ENCODE results near the gene USP3. TPM values are rescaled to one million over a fixed set of nuclear protein-coding genes. Genes with fewer than 3 reads are reported as not detected.

USP3 gene
- total RNA-seq, 2 donors from 2014 or later, result 57.6 to 74.2 TPM

GRCh38 chr15:63478243-63478642 lies 26.1 kb upstream of the USP3 start:
- Histone ChIP-seq H3K4me1 (peaks cover 12% of the 10 kb centered on the region), H3K9ac (ENCODE audit: low read depth in 2 of 2, low read length in 2 of 2) (no peak overlapping the region), H3K4me3 (no peak overlapping the region), H3K27ac (no peak overlapping the region), H3K36me3 (no peaks in the 10 kb centered on the region), H3K27me3 (no peaks in the 10 kb centered on the region), H3K9me3 (no peaks in the 10 kb centered on the region)
- TF ChIP-seq CTCF (IDR thresholded peaks at IDR 0.05), result no peak
- intact Hi-C loops (cut with DNase I), result no loop called here
- no peak for DNase-seq

DNA sequence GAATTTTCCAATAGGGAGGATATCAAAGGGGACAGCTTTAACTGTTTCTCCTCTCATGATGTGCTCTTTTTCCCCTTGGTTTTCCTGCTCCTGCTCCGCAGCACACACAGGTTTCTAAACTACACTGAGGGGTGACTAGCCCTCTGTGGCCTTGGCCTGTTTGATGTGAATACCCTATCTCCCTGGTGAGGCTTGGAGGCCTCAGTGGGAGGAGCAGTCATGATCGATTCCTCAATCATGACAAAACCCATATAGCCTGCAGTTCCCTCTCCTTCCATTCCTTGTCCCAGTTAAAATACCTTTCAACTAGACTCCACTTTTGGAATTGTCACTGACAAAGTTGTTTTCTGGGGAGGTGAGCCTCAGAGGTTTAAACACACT lies 24.0 kb upstream of the USP3 start:
- Histone ChIP-seq H3K36me3 (no peaks in the 10 kb centered on the region), H3K27me3 (no peaks in the 10 kb centered on the region), H3K4me3 (no peak overlapping the region), H3K27ac (peak overlapping the region; percentile 41), H3K4me1 (peaks cover 4% of the 10 kb centered on the region), H3K9me3 (no peaks in the 10 kb centered on the region), H3K9ac (ENCODE audit: low read depth in 2 of 2, low read length in 2 of 2) (no peak overlapping the region)
- TF ChIP-seq CTCF (IDR thresholded peaks at IDR 0.05), result no peak
- intact Hi-C loops (cut with DNase I), result no loop called here
- DNase-seq, result no peak

GRCh38 chr15:63481105-63481810 lies 23.1 kb upstream of the USP3 start:
- Histone ChIP-seq H3K9ac (ENCODE audit: low read depth in 2 of 2, low read length in 2 of 2) (no peak overlapping the region), H3K4me3 (no peak overlapping the region), H3K9me3 (no peaks in the 10 kb centered on the region), H3K4me1 (peaks cover 4% of the 10 kb centered on the region), H3K36me3 (no peaks in the 10 kb centered on the region), H3K27me3 (no peaks in the 10 kb centered on the region), H3K27ac (no peak overlapping the region)
- intact Hi-C loops (cut with DNase I), result no loop called here
- TF ChIP-seq CTCF (IDR thresholded peaks at IDR 0.05), result no peak
- DNase-seq, result no peak

DNA sequence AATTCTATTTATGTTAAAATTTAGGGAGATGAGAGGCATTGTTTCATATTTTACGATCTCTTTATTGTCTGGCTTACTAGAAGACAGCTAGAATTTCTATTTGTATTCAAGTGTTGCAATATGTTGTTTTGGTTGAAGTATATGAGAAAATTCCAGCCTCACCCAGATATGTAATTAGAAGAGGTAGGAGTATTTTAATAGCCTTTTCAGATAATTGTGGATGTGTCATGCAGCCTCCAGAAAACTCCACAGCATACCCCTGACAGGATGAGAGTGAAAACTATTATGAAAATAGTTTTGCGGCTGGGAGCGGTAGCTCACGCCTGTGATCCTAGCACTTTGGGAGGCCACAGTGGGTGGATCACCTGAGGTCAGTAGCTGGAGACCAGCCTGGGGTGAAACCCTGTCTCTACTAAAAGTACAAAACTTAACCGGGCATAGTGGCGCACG lies 21.5 kb upstream of the USP3 start:
- intact Hi-C loops (cut with DNase I), result no loop called here
- no peak for DNase-seq
- TF ChIP-seq CTCF (IDR thresholded peaks at IDR 0.05), result no peak
- Histone ChIP-seq H3K9me3 (no peaks in the 10 kb centered on the region), H3K4me1 (peaks cover 4% of the 10 kb centered on the region), H3K9ac (ENCODE audit: low read depth in 2 of 2, low read length in 2 of 2) (no peak overlapping the region), H3K27me3 (no peaks in the 10 kb centered on the region), H3K27ac (peak overlapping the region; percentile 38), H3K4me3 (no peak overlapping the region), H3K36me3 (no peaks in the 10 kb centered on the region)

DNA sequence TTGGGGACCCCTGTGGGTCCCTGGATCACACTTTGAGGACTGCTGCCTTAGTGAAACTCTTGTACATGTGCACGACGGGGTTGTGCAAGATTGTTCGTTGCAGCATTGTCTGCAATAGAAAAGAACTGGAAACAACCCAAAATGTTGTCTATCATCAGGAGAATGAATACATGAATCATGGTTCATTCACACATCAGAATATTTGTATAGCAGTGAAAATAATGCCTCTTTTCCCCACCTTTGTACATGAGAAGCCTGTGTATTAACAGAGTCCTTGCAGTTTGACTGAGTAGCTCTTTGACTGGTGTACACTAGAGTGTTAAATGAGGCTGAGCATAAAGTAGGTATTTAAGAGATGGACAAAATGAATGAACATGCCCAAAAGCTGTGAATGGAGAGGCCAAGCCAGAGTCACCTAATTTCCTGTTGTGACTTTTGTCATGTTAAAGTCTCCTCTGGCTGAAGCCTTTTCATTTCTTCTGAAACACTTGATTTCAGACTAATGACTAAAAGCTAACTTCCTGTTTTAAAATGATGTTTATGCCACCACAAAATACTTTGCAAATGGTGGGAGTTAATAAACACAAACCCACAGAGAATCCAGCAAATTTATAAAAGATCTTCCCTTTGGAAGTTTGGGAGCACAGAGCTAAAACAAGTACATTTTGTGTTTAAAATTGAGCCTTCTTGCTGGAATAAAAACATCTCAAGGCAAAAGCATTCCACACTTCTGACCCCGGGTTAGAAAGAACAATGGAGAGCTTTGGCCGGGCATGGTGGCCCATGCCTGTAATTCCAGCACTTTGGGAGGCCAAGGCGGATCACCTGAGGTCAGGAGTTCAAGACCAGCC lies 20.6 kb upstream of the USP3 start:
- H3K27me3 ChIP-seq, result no peaks in the 10 kb centered on the region
- no peaks in the 10 kb centered on the region for H3K4me1 ChIP-seq
- H3K9ac ChIP-seq (ENCODE audit: low read depth in 2 of 2, low read length in 2 of 2), result no peak overlapping the region
- H3K27ac ChIP-seq, result peak overlapping the region; percentile 38
- no peaks in the 10 kb centered on the region for H3K36me3 ChIP-seq
- TF ChIP-seq CTCF (IDR thresholded peaks at IDR 0.05), result no peak
- no peak for DNase-seq
- intact Hi-C loops (cut with DNase I), result no loop called here
- no peak overlapping the region for H3K4me3 ChIP-seq
- no peaks in the 10 kb centered on the region for H3K9me3 ChIP-seq
